DOHH2 (cell line): ENCODE results near the gene CAND2.

ENCODE experiments used
- EZH2phosphoT487 ChIP-seq: fragments of 200-600 bp; sonication (generic); IDR thresholded peaks from 2 replicates; pipeline ENCODE4 v1.6.1; 2017; ENCODE audit warnings: borderline replicate concordance, mild to moderate bottlenecking, antibody characterized with exemption, low read length, moderate library complexity, mixed read lengths
- TF ChIP-seq, protein P1 (sequence below): fragments of 200-600 bp; sonication (generic); IDR thresholded peaks from one replicate; pipeline ENCODE4 v1.5.1; 2014; ENCODE audit warnings: antibody characterized with exemption, mild to moderate bottlenecking, low read depth, low read length; ENCODE audit not compliant: poor library complexity, severe bottlenecking

DNA sequence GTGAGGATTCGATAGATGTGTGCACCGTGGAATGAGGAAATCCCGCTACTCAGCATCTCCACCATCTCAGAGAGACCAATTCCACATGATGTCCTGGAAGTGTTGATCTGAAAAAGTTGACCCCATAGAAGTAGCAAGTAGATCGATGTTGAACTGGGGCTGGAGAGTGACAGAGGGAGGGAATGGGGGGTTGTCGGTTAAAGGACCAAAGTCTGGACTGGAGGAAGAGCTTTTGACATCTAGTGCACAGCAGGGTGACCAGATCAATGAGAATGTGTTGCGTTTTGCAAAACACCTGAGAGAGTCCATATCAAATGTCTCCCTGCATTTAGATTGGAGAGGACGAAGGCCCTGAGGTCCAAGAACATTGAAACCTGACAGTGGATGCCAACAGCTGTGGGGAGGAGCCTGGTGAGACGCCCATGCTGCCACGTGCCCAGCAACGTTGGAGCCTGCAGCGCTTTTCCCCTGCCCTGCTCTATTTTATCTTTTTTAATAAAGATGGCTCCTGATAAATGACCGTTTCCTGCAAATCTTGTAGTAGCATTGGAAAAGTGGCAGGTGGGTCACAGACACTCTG is 75.0 kb downstream of the CAND2 start:
- TF ChIP-seq, protein P1, sequence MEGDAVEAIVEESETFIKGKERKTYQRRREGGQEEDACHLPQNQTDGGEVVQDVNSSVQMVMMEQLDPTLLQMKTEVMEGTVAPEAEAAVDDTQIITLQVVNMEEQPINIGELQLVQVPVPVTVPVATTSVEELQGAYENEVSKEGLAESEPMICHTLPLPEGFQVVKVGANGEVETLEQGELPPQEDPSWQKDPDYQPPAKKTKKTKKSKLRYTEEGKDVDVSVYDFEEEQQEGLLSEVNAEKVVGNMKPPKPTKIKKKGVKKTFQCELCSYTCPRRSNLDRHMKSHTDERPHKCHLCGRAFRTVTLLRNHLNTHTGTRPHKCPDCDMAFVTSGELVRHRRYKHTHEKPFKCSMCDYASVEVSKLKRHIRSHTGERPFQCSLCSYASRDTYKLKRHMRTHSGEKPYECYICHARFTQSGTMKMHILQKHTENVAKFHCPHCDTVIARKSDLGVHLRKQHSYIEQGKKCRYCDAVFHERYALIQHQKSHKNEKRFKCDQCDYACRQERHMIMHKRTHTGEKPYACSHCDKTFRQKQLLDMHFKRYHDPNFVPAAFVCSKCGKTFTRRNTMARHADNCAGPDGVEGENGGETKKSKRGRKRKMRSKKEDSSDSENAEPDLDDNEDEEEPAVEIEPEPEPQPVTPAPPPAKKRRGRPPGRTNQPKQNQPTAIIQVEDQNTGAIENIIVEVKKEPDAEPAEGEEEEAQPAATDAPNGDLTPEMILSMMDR: no peak
- TF ChIP-seq EZH2phosphoT487: no peak
